GM19043 (cell line): ENCODE measurements around the gene ANKRD13C.
A peak's percentile ranks its signal among the peaks of the same experiment; 100 is the strongest.
"Not testable (repeated sequence)": the region's sequence is repeated elsewhere in the genome, so short reads cannot be mapped to it uniquely, and the experiment has no call there.

Experiments
- ATAC-seq: cut with Tn5 transposase; IDR thresholded peaks from one replicate; pipeline ENCODE4 v1.9.1; 2021; ENCODE audit warnings: low read depth; ENCODE audit not compliant: unreplicated experiment

The ANKRD13C gene, protein sequence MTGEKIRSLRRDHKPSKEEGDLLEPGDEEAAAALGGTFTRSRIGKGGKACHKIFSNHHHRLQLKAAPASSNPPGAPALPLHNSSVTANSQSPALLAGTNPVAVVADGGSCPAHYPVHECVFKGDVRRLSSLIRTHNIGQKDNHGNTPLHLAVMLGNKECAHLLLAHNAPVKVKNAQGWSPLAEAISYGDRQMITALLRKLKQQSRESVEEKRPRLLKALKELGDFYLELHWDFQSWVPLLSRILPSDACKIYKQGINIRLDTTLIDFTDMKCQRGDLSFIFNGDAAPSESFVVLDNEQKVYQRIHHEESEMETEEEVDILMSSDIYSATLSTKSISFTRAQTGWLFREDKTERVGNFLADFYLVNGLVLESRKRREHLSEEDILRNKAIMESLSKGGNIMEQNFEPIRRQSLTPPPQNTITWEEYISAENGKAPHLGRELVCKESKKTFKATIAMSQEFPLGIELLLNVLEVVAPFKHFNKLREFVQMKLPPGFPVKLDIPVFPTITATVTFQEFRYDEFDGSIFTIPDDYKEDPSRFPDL

DNA sequence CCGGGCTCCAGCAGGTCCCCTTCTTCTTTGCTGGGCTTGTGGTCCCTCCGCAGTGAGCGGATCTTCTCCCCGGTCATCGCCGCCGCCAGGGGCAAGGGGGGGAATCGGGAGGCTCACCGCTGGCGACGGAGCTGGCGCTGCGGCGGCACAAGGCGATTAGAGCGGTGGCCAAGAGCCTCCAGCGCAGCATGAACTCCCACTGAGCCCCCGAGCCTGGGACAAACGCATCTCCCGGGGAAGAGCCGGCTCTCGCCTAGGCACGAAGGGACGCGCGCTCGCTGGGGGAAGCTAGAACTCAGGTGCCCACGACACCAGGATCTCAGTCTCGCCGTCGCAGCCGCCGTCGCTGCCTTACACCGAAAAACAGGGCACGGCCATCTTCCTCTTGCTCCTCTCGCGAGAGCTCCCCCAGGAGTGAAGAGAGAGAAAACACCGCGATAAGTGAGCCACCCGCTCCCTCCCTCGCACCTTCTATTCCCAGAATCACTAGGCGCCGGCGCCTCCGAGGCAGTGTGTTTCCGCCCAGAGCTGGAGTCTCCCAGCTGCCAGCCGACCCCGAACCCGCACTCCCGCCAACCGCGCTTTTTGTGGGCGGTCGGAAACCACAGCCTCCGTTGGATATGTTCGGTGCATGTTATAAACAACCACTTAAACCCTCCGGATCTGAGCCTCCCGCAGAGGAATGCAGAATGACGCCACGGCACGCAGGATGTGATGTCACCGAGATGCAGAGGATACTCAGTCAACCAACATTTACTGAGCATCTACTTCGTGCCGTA lies at the start of gene ANKRD13C:
ANKRD13C (minus strand) TSS at position 391 of the 779 bp plus-strand sequence; CDS start at position 77, 314 bp downstream.
- peak; percentile 86 for ATAC-seq

DNA sequence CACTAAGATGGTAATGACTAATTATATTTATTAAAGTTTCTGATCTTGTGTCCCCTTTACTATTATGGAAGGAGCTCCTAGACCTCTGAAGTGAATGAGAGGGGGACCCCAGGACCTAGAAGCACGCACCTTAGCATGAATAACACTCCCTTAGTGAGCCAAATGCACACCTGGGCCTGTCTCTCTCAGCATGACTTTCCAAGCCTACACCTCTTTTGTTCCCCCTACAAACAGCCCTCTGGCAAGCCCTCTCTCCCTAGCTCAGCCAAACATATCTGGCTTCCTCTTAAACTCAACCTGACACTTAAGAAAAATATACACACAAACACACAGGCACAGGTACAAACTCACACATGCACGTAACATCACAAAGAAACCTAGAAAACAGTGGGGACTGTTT lies 49.2 kb upstream of the ANKRD13C start:
- ATAC-seq = no peak

DNA sequence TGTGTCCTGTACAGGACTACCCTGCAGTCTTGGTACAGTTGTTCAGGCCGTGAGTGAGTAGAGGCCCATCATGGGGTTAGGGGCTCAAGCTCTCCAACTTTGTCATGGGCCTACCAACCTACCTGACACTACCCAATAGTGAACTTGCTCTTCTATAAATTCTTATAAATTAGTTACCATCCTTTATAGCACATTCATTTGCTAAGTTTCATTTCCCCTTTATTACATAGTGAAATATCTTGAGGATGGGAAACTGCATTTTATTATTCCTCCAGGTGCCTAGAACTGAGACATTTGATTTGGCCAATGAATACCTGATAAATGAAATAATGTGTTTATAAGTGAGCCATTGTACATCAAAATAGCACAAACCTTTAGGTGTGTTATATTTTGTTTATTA lies 47.5 kb upstream of the ANKRD13C start:
- ATAC-seq = no peak

DNA sequence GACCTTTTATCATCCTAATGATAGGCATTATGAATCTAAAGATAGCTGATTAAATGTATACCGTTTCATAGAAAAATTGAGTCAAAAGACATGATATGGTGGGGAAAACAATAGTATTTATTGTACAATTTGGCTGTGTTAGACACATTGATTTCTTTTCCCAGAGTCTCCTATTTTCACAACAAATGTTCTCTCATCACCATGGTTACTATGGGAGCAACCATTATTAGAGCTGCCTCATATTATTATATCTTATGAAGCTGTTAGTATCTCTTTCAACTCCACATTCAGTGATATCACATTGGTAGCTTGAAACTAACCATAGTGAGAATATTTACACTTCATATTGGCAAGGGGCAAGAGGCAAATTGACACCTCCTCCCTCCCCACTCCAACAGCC lies 45.8 kb upstream of the ANKRD13C start:
- no peak for ATAC-seq

DNA sequence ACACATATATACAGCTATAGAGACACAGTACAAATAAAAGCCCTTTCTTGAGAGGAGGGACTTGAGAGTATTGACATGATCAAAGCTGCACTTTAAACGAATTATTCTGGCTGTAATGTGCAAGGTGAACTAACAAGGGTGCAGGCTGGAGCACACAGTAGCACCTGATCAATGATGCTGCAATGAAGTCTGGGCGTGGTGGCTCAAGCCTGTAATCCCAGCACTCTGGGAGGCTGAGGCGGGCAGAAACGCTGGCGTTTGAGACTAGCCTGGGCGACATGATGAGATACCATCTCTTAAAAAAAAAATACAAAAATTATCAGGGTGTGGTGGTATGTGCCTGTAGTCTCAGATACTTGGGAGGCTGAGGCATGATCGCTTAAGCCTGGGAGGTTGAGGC lies 42.5 kb upstream of the ANKRD13C start:
- ATAC-seq = no peak

DNA sequence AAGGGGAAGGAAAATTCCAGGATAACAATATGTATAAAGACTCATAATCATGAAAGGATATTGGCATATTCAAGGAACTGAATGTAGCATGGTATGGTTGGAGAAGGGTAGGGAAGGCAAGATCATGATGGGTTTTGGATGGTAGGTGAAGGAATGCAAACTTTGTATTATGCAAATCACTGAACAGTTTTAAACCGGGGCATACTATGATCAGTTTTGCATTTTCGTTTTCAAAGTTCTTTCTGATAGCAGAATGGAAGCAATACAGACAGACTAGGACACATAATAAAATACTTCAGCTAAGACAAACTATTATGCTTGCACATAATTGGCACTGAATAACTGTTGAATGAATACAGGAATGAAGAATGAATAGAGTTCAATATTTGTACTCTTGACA lies 42.1 kb upstream of the ANKRD13C start:
- ATAC-seq = no peak

DNA sequence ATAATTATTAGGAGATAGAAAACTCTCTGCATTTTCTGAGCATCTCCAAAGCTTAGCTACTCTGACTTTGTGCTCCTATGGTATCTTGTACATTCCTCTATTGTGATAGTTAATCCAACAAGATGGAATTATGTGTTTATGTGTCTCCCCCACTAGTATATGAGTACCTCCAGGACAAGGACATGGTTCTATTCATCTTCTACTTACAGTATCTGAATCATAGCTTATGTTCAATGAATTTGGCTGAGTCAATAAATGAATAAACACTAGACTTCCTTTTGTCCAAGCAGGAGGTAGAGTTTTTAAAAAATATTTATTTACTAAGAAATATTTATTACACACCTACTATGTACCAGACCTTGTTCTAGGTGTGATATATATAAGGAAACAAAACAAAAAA lies 38.1 kb upstream of the ANKRD13C start:
- ATAC-seq = no peak

DNA sequence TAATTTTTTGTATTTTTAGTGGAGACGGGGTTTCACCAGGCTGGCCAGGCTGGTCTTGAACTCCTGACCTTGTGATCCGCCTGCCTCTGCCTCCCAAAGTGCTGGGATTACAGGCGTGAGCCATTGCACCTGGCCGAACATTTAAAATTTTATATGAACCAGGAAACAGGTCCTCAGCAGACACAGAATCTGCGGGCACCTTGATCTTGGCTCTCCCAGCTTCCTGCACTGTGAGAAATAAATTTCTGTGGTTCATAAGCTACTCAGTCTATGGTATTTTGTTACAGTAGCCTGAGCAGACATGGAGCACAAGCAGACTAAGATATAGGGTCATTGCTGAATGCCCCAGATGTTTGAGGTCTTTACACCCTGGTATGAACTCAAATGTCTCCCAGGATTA lies 33.0 kb upstream of the ANKRD13C start:
- no peak for ATAC-seq

DNA sequence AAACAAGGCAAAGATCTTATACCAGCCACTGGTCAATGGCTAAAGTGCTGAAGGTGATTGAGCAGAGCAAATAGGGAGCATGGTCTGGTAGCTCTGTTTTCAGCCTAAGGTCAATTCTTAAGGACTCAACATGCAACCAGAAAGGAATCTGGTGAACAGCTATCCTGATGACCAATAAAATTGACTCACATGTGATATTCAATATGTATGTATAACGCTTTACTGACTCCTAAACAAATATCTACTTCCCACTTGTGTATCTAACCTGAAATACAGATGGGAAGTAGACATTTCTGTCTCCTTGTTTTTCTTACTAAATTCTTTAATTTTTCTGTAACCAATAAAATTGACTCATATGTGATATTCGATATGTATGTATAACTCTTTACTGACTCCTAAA lies 31.6 kb upstream of the ANKRD13C start:
- ATAC-seq = no peak

DNA sequence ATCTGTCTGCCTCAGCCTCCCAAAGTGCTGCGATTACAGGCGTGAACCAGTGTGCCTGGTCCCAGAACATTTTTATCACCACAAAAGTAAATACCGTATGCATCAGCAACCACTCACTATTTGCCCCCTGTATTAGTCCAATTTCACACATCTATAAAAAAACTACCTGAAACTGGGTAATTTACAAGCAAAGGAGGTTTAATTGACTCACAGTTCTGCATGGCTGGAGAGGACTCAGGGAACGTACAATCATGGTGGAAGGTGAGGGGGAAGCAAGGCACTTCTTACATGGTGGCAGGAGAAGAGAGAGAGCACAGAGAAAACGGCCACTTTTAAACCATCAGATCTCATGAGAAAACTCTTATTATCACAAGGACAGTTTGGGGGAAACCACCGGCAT lies 31.0 kb upstream of the ANKRD13C start:
- no peak for ATAC-seq

DNA sequence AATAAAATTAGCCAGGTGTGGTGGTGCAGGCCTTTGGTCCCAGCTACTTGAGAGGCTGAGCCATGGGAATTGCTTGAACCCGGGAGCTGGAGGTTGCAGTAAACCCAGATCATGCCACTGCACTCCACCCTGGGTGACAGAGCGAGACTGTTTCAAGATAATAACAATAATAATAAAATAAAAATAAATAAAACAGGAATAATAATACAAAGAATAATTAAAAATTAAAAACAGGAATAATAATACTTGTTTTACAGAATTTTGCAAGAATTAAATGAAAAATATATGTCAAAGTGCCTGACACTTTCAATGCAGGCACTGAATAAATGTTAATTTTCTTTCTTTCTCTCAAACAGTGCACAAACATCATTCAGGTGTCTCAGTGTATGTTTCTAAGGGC lies 30.0 kb upstream of the ANKRD13C start:
- no peak for ATAC-seq

DNA sequence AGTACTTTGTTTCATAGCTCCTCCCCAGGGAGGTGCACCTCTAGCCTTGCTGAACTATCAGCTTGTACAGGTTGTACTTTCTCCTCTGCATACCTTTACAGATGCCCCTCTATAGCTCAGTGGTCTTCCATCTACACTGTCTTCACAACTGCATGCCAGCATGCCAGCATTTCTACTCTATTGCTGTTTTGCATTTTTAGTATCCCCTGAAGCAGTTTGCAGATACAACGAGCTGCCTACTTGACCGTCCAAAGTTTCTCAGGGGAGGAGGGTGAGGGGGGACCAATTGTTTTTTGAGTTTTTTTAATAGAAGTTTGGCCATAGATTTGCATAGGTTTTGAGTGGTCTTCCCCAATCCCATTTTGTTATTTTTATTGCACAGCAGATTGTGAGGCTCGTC lies 29.0 kb upstream of the ANKRD13C start:
- peak; percentile 3 for ATAC-seq

DNA sequence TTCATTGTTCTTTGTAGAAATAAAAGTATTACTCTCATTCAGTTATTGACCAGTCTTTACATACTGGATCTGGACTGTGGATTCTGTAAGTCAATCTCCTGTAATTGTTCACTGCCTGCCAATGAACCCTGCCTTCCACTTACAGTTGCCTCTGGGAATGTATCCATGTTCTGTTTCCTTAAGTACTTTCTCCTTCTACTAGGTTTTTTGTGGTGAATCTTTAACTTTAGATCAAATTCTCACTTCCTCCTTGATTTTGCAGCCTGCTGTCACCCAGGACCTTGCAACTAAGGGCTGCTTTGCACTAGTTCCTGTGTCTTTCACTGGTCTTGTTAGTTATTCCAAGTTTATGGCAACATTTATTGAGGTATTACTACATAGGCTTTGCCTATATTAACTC lies 28.2 kb upstream of the ANKRD13C start:
- peak; percentile 90 for ATAC-seq

DNA sequence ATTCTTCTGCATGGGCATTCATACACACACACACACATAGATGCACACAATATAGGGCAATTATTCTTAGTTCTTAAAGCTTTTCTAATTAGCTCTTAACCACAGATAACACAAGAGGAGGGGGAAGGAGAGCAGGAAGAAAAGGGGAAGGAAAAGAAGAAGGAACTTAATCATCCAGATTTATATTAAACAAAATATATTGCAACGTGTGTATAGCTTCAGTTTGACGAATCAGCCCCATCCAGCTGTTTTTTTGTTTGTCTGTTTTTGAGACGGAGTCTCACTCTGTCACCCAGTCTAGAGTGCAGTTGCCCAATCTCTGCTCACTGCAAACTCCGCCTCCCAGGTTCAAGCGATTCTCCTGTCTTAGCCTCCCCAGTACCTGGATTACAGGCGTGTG lies 21.7 kb upstream of the ANKRD13C start:
- ATAC-seq = no peak

DNA sequence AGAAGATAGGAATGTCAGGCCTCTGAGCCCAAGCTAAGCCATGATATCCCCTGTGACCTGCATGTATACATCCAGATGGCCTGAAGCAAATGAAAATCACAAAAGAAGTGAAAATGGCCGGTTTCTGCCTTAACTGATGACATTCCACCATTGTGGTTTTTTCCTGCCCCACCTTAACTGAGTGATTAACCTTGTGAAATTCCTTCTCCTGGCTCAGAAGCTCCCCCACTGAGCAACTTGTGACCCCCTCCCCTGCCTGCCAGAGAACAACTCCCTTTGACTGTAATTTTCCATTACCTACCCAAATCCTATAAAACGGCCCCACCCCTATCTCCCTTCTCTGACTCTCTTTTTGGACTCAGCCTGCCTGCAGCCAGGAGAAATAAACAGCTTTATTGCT lies 19.1 kb upstream of the ANKRD13C start:
- not testable (repeated sequence) for ATAC-seq

DNA sequence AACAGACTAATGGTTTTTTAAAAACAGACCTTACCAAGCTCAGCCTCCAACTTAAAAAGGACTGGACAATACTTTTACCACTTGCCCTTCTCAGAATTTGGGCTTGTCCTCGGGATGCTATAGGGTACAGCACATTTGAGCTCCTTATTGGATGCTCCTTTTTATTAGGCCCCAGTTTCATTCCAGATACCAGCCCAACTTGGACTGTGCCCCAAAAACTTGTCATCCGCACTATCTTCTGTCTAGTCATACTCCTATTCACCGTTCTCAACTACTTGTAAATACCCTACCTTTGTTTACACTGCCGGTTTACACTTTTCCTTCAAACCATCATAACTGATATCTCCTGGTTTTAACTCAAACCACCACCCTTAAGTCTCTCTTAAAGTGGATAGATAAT lies 17.9 kb upstream of the ANKRD13C start:
- no peak for ATAC-seq

DNA sequence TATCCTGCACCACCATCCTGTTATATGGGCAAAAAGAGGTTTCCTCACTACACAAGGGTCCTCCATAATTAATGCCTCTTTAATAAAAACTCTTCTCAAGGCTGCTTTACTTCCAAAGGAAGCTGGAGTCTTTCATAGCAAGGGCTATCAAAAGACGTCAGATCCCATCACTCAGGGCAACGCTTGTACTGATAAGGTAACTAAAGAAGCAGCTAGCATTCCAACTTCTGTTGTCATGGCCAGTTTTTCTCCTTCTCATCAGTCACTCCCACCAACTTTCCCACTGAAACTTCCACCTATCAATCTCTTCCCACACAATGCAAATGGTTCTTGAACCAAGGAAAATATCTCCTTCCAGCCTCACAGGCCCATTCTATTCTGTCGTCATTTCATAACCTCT lies 17.1 kb upstream of the ANKRD13C start:
- ATAC-seq = not testable (repeated sequence)

DNA sequence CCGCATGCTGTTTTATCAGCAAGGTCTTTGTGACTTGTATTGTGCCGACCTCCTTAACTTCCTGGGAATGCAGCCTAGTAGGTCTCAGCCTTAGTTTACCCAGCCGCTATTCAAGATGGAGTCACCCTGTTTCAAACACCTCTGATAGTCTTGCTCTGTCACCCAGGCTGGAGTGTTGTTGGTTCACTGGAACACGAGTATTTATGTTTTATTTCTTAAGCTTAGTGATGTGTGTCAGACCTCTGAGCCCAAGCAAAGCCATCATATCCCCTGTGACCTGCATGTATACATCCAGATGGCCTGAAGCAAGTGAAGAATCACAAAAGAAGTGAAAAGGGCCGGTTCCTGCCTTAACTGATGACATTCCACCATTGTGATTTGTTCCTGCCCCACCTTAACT lies 12.9 kb upstream of the ANKRD13C start:
- not testable (repeated sequence) for ATAC-seq

DNA sequence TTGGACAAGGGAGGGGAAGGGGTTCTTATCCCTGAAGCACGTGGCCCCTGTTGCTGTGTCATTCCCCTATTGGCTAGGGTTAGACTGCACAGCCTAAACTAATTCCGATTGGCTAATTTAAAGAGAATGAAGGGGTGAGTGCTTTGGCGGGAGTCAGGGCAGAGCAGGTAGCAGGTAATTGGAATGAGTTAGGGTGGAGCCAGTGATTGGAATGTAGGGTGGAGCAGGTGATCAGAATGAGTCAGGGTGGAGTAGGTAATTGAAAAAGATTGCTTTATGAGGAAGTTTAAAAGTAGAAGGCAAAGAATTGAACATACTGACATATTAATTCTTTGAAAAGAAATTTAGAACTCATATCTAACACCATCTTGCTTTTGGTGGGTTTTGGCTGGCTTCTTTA lies 12.5 kb upstream of the ANKRD13C start:
- ATAC-seq = not testable (repeated sequence)

DNA sequence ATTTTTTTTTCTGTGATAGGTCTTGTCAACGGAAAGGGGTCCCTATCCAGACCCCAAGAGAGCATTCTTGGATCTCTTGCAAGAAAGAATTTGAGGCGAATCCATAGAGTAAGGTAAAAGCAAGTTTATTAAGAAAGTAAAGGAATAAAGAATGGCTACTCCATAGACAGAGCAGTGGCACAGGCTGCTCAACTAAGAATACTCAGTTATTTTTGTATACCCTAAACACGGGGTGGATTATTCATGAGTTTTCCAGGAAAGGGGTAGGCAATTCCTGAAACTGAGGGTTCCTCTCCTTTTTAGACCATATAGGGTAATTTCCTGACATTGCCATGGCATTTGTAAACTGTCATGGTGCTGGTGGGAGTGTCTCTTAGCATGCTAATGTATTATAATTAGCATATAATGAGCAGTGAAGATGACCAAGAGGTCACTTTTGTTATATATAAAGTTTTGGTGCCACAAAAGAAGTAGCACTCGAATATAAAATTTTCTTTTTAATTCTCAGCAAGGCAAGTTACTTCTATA lies 12.0 kb upstream of the ANKRD13C start:
- ATAC-seq = not testable (repeated sequence)

DNA sequence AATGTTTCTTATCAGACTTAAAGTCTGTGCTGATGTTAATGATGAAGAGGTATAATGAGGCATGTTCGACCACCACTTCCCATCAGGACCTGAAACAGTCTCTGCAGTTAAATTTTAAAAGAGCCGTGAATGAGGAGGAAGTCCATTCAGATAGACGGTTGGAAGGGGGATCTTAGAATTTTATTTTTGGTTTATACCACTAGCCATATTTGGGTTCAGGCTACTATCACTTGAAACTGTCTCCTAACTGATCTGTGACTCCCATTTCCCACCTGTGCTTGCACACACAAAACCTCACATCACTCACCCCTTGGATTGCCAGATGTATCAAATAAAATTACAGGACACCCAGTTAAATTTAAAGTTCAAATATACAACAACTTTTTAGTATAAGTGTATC lies 9.9 kb upstream of the ANKRD13C start:
- no peak for ATAC-seq
